Body of pancreas (tissue), 4 donors: Measurements from ENCODE around the gene HOXA11.

Experiments used
- POLR2A ChIP-seq, 3 donors: fragments of 450-650 bp; IDR thresholded peaks; one replicate each; pipeline ENCODE4 v1.6.1; 2016; ENCODE audit warnings: antibody characterized with exemption in 3 of 3, mild to moderate bottlenecking in 2 of 3
- TF ChIP-seq, protein P1 (sequence below), 7 experiments: fragments of 450-650 bp in 4 of 7; fragments of 200-600 bp in 3 of 7; sonication (generic) in 3 of 7; IDR thresholded peaks; one replicate each; pipeline ENCODE4 v1.5.1; 2016 to 2019; ENCODE audit warnings: antibody characterized with exemption in 7 of 7

DNA sequence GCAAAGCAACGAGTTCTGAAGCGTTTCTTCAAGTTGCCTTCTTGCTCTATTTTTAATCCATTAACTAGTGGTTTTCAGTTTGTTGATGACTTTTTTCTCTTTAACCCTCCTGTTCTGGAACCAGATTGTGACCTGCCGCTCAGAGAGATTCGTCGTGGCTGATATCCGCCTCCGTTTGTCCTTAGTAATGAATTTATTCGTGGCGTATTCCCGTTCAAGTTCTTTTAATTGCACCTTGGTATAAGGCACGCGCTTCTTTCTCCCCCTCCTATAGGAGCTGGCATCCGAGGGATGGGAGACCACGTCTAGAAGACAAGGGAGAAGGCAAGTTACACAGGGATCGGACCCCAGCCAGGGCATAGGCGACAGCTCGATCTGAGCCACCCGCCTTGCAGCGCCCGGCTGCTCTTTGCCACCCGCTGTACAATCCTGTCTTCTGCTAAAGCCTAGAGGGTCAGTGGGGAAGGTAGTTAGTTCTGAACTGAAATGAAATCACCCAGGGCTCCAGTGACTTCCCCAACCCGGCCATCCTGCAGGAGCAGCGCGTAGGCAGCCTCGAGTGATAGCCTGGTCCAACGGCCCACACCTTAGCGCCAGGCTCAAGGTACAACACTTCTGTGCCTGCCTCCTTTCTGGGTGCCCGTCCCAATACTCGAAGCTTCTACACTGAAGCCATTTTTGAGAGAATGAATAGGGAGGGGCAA, 13.3 kb upstream of the HOXA11 start:
- no peak for TF ChIP-seq POLR2A (IDR thresholded peaks at IDR 0.05)
- TF ChIP-seq, protein P1, sequence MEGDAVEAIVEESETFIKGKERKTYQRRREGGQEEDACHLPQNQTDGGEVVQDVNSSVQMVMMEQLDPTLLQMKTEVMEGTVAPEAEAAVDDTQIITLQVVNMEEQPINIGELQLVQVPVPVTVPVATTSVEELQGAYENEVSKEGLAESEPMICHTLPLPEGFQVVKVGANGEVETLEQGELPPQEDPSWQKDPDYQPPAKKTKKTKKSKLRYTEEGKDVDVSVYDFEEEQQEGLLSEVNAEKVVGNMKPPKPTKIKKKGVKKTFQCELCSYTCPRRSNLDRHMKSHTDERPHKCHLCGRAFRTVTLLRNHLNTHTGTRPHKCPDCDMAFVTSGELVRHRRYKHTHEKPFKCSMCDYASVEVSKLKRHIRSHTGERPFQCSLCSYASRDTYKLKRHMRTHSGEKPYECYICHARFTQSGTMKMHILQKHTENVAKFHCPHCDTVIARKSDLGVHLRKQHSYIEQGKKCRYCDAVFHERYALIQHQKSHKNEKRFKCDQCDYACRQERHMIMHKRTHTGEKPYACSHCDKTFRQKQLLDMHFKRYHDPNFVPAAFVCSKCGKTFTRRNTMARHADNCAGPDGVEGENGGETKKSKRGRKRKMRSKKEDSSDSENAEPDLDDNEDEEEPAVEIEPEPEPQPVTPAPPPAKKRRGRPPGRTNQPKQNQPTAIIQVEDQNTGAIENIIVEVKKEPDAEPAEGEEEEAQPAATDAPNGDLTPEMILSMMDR (IDR thresholded peaks at IDR 0.05): no peak
